K562 (cell line): ENCODE measurements around the gene IP6K2. TPM values are rescaled to one million over a fixed set of nuclear protein-coding genes. Genes with fewer than 3 reads are reported as not detected.

Source experiments
- ATAC-seq: fragments of 200-7000 bp; cut with Tn5 transposase; 3 replicates; pipeline ENCODE4 v1.9.1; 2020; ENCODE audit warnings: moderate library complexity
- BruUV-seq: library from RNA; stranded (reverse); fragments of 400-500 nt; replicated peaks from 2 replicates; lab custom pipeline; 2021; lab: Mats Ljungman, UMichigan
- CTCF ChIA-PET: fragments of 300-600 bp; formaldehyde crosslinking; extraction: SDS; loops from one replicate; lab custom pipeline; 2021; ENCODE audit warnings: low intra/inter-chr PET ratio; lab: Yijun Ruan, JAX
- POLR2A ChIA-PET: fragments of 300-600, 350-650 bp; sonication (Branson Sonifier 250); formaldehyde crosslinking; extraction: SDS; loops from one replicate; lab custom pipeline; 2021; ENCODE audit warnings: antibody characterized with exemption, inconsistent platforms; lab: Yijun Ruan, JAX
- DNase-seq, 4 experiments: peaks; one replicate each; pipeline versions ENCODE4 v3.0.0 to v3.0.0-alpha.2; 2011 to 2018; ENCODE audit warnings: low spot score in 3 of 4, mixed read lengths in 3 of 4; ENCODE audit errors: extremely low read depth in 1 of 4
- FAIRE-seq: peaks from 2 replicates; lab custom pipeline; 2011; peaks lifted over from hg19 to GRCh38; lab: Jason Lieb, UNC
- H2AFZ ChIP-seq: 2 replicates; pipeline ENCODE4 v1.6.0; 2011; ENCODE audit warnings: low read depth, low read length, control low read depth, inconsistent platforms
- H3K27ac ChIP-seq: fragments of 200-600 bp; 3 replicates; pipeline ENCODE4 v1.8.0; 2011; ENCODE audit warnings: low read depth, mild to moderate bottlenecking, control low read depth, inconsistent platforms, low read length, moderate library complexity, mixed read lengths; ENCODE audit errors: extremely low read depth
- H3K27me3 ChIP-seq, 2 experiments: fragments of 300-600 bp in 1 of 2; 2 replicates in 1 of 2; 3 replicates in 1 of 2; pipeline versions ENCODE4 v1.6.0 to v1.8.0; 2011; ENCODE audit warnings: inconsistent platforms in 2 of 2, low read length in 2 of 2, mild to moderate bottlenecking in 1 of 2, mixed read lengths in 1 of 2, moderate library complexity in 1 of 2; ENCODE audit not compliant: control insufficient read depth in 2 of 2, insufficient read depth in 2 of 2
- H3K36me3 ChIP-seq: fragments of 300-600 bp; 3 replicates; pipeline ENCODE4 v1.8.0; 2011; ENCODE audit warnings: mild to moderate bottlenecking, low read length, inconsistent platforms; ENCODE audit not compliant: control insufficient read depth, insufficient read depth
- H3K4me1 ChIP-seq, 2 experiments: fragments of 200-600 bp in 1 of 2; replicated peaks in 1 of 2; 2 replicates in 1 of 2; 3 replicates in 1 of 2; pipeline versions ENCODE4 v1.5.1 to v1.8.0; 2011; ENCODE audit warnings: inconsistent platforms in 2 of 2, low read length in 2 of 2, mild to moderate bottlenecking in 1 of 2, mixed read lengths in 1 of 2, moderate library complexity in 1 of 2; ENCODE audit not compliant: control insufficient read depth in 2 of 2, insufficient read depth in 2 of 2
- H3K4me2 ChIP-seq: 2 replicates; pipeline ENCODE4 v1.6.1; 2011; ENCODE audit warnings: low read length, control low read depth, inconsistent platforms, mixed read lengths; ENCODE audit not compliant: insufficient read depth
- H3K4me3 ChIP-seq: fragments of 200-600 bp; sonication (generic), shearing (Covaris generic); 2 replicates; pipeline ENCODE4 v1.5.1; 2016; ENCODE audit warnings: control low read depth, inconsistent platforms
- H3K79me2 ChIP-seq: fragments of 200-600 bp; 3 replicates; pipeline ENCODE4 v1.8.0; 2011; ENCODE audit warnings: low read length, inconsistent platforms; ENCODE audit not compliant: control insufficient read depth, insufficient read depth
- H3K9ac ChIP-seq, 2 experiments: 2 replicates each; pipeline versions ENCODE4 v1.6.0 to v1.6.1; 2011; ENCODE audit warnings: low read depth in 2 of 2, low read length in 2 of 2, control low read depth in 1 of 2, inconsistent platforms in 1 of 2, mild to moderate bottlenecking in 1 of 2, mixed read lengths in 1 of 2; ENCODE audit not compliant: insufficient read depth in 1 of 2
- H3K9me1 ChIP-seq: one replicate; pipeline ENCODE4 v1.6.0; 2011; ENCODE audit warnings: inconsistent platforms, mild to moderate bottlenecking, low read length, moderate library complexity; ENCODE audit not compliant: control insufficient read depth, insufficient read depth
- H3K9me3 ChIP-seq: replicated peaks from 2 replicates; pipeline ENCODE4 v1.5.1; 2011; ENCODE audit warnings: low read depth, low read length, inconsistent platforms; ENCODE audit not compliant: control insufficient read depth, insufficient read depth
- H4K20me1 ChIP-seq: replicated peaks from 2 replicates; pipeline ENCODE4 v1.6.1; 2011; ENCODE audit warnings: low read length, inconsistent platforms, mixed read lengths; ENCODE audit not compliant: control insufficient read depth, insufficient read depth
- BACH1 ChIP-seq: fragments of 200-800 bp; sonication (Bioruptor generic); IDR thresholded peaks from 2 replicates; pipeline ENCODE4 v1.6.1; 2016; ENCODE audit warnings: missing genetic modification characterization, missing compliant biosample characterization
- FOXP1 ChIP-seq: sonication (generic); formaldehyde crosslinking; IDR thresholded peaks from 2 replicates; pipeline ENCODE4 v1.8.0; 2022; ENCODE audit warnings: mild to moderate bottlenecking, missing genetic modification reagents
- HMGN3 ChIP-seq: IDR thresholded peaks from 2 replicates; pipeline ENCODE4 v1.6.1; 2011; ENCODE audit warnings: borderline replicate concordance, low read depth, mild to moderate bottlenecking, mixed read lengths, low read length; ENCODE audit not compliant: insufficient read length; ENCODE audit errors: extremely low read depth
- HNRNPL ChIP-seq: fragments of 200-400 bp; formaldehyde crosslinking; IDR thresholded peaks from 2 replicates; pipeline ENCODE4 v1.6.1; 2017; ENCODE audit warnings: low read depth, mild to moderate bottlenecking, low read length
- NCOA1 ChIP-seq: fragments of 450-650 bp; IDR thresholded peaks from 2 replicates; pipeline ENCODE4 v1.6.1; 2016; ENCODE audit warnings: low read depth
- NR1H2 ChIP-seq: sonication (generic); formaldehyde crosslinking; IDR thresholded peaks from 2 replicates; pipeline ENCODE4 v1.4.0; 2020; ENCODE audit warnings: mild to moderate bottlenecking, missing genetic modification reagents
- PCBP2 ChIP-seq: fragments of 200-400 bp; formaldehyde crosslinking; IDR thresholded peaks from 2 replicates; pipeline ENCODE4 v1.6.1; 2018; ENCODE audit warnings: low read length, low read depth, mild to moderate bottlenecking, moderate library complexity; ENCODE audit not compliant: poor library complexity, severe bottlenecking
- PHF8 ChIP-seq: fragments of 200-600 bp; sonication (generic); IDR thresholded peaks from 2 replicates; pipeline ENCODE4 v1.6.1; 2012; ENCODE audit warnings: mixed run types, mild to moderate bottlenecking, inconsistent platforms, low read length, moderate library complexity, borderline replicate concordance
- ZNF3 ChIP-seq: fragments of 250-450 bp; sonication (Bioruptor Pico); IDR thresholded peaks from 2 replicates; pipeline ENCODE4 v1.5.0; 2021; ENCODE audit warnings: mild to moderate bottlenecking, moderate library complexity
- WGBS: fragments of 100-300 bp; shearing (Covaris generic); methylation state at CpG from one replicate; pipeline ENCODE4 v1.1.6; 2016; ENCODE audit warnings: low coverage, mixed read lengths; ENCODE audit not compliant: insufficient coverage; ENCODE audit errors: missing lambda C conversion rate; 5-methylcytosine and 5-hydroxymethylcytosine counted together
- in situ Hi-C: fragments of 300-500 bp; cut with MboI; formaldehyde crosslinking; loops from 4 replicates; pipeline ENCODE4 v1.15.0; 2018; ENCODE audit warnings: inconsistent platforms, mixed read lengths
- intact Hi-C: fragments of 100-400 bp; cut with micrococcal nuclease; formaldehyde crosslinking; loops from 2 replicates; pipeline ENCODE4 v1.14.2; 2022
- polyA plus RNA-seq, 8 experiments: library from polyadenylated mRNA; depleted of rRNA in 4 of 8; stranded (reverse) in 5 of 8; unstranded in 3 of 8; fragments of >200 nt; fragmentation: Nextera tagmentation in 2 of 8; fragmentation: Illumina TruSeq in 1 of 8; extraction: Ambion mirVana in 2 of 8; extraction: Trizol in 1 of 8; gene quantifications; 2 replicates each; pipeline versions ENCODE4 v1.2.1 to v1.2.3, GENCODE V29; 2011 to 2014; ENCODE audit warnings: inconsistent platforms in 1 of 8, missing spikeins in 1 of 8
- total RNA-seq, 7 experiments: library from RNA; depleted of rRNA in 6 of 7; stranded (reverse); fragments of >200 nt in 6 of 7; fragmentation: Illumina TruSeq in 2 of 7; extraction: Trizol in 2 of 7; gene quantifications; 2 replicates each; pipeline versions ENCODE4 v1.2.1 to v1.2.3, GENCODE V29; 2011 to 2021; ENCODE audit warnings: low replicate concordance in 1 of 7

IP6K2 gene
- total and polyA plus RNA-seq, 9 of the 15 experiments (the other 6 are each of a cell fraction or from before 2014, with no cell fraction given): 19.6 to 78.1 (median 48.0) TPM

- no peaks in the 10 kb centered on the region for H3K79me2 ChIP-seq
- intact Hi-C loops (no loop called here), in situ Hi-C loops (no loop called here)
- H3K36me3 ChIP-seq: no peaks in the 10 kb centered on the region
- no peaks in the 10 kb centered on the region for H4K20me1 ChIP-seq
- no peaks in the 10 kb centered on the region for H3K27me3 ChIP-seq
- FAIRE-seq (no peak), ATAC-seq (no peak), DNase-seq (no peak)
- BruUV-seq: no TSS peak
- CTCF ChIA-PET: no interaction called here
- no peaks in the 10 kb centered on the region for H3K9me3 ChIP-seq
- no peaks in the 10 kb centered on the region for H3K9me1 ChIP-seq
- peak overlapping the region in 1 of 2 experiments; percentile 64; a peak in 2 of 4 replicates for H3K9ac ChIP-seq
- no peak overlapping the region for H3K4me2 ChIP-seq
- no peak overlapping the region for H3K4me3 ChIP-seq
- WGBS: 61% methylated on average over 10 of the region's 15 CpGs
- H3K27ac ChIP-seq: no peak overlapping the region
- POLR2A ChIA-PET: interaction anchor here (1.0 to 1.5 kb wide), 2 partner anchors 10 to 14 kb away, joined by 3 to 4 read pairs; partner anchors contain the start of gene CELSR3
- TF ChIP-seq HNRNPL (no peak), HMGN3 (no peak), ZNF3 (no peak), PCBP2 (no peak), FOXP1 (CRISPR knock-in tag) (no peak), PHF8 (no peak), BACH1 (tag) (no peak), NR1H2 (CRISPR knock-in tag) (no peak), NCOA1 (no peak)
- H3K4me1 ChIP-seq: peaks cover 0 to 25% of the 10 kb centered on the region in 2 experiments; a peak in 2 of 5 replicates
- H2AFZ ChIP-seq: no peak overlapping the region
Observed at GRCh38 chr3:48648188-48648850, 68.7 kb downstream of the IP6K2 start.
